Measurements from ENCODE around the gene PVRIG.

DNA sequence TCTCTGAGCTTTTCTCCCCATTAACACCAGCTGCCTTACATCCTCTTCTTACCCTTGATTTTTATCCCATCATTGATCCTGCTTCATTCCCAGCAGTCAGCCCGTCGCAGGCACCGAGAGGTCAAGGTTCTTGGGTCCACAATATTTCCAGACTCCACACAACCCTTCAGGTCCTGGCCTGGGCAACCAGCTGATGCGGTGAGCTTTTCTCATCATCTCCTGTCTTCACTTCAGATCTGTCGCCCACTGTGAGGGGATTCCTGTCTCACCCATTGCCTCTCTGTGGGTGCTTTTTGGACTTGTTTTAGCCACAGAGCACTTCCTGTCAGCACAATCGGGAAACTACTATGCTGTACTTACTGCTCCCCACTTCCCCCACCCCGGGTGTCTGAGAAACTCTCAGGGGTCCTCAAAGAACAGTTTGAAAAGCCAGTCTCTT, 8.4 kb upstream of the PVRIG start:
- TF ChIP-seq POLR2A (IDR thresholded peaks at IDR 0.05; ENCODE audit: low read length), result no peak
- no peak for TF ChIP-seq GATA1 (IDR thresholded peaks at IDR 0.05; ENCODE audit: low read depth, low read length)
